Hematopoietic multipotent progenitor cell treated with erythropoietin and hydrocortisone succinate and interleukin-3 and kit ligand, for 8 days (in vitro differentiated cells): ENCODE results near the gene WDR87.

Experiments used
- DNase-seq: peaks from one replicate; pipeline ENCODE4 v3.0.0-alpha.2; 2015

The WDR87 gene

DNA sequence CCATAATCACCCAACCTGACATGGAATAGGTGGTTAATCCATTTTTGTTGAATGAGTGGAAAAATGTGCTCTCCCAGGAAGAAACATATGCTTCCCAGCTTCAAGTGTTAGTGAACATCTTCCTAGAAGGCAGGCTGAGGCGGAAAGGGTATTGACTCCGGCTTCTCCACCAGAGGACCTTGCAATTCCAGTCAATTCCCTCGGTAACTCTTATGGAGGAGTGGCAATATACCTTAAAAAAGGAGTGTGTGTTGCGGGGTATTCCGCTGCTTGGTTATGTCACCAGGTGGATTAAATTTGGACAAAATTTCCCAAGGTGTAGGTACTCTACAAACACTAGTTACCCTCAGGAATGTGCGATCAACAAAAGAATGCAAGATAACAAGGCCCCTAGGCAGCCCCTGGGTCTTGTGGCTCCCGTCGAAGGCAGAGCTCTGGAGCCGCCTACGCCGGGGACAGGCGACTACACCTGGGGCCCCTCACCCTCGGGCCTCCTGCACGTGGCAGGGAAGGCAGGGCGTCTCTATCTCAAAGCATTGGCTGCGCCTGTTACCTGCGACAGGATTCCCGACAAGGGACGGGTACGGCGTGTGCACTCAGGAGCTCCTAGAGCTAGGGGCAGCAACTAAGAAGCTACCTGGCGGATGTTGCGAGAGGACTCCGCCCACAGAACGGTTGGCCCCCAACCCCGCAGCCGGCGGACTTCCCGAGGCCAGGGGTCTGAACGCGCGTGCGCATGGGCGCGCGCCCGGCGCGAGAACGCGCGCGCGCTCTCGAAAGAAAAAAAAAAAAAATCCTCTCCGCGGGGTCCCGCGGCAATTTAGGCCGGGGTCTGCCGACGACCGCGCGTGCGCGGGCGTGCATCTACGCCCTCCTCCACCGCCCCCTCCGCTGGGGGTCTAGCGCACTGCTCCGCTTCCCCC, at the start of gene WDR87:
Gene WDR87 (minus strand): TSS at position 649 of the 923 bp plus-strand sequence. CDS start 8,355 bp downstream, outside the sequence.
- peak; percentile 36 for DNase-seq

- DNase-seq, result no peak
Measured at GRCh38 chr19:37955986-37956385, 49.6 kb upstream of the WDR87 start.

GRCh38 chr19:37954421-37954874, 48.1 kb upstream of the WDR87 start:
- DNase-seq, result no peak

GRCh38 chr19:37953918-37954303, 47.5 kb upstream of the WDR87 start:
- no peak for DNase-seq

- DNase-seq, result no peak
Measured at GRCh38 chr19:37953171-37953917, 47.0 kb upstream of the WDR87 start.

GRCh38 chr19:37951816-37952210, 45.4 kb upstream of the WDR87 start:
- no peak for DNase-seq

DNA sequence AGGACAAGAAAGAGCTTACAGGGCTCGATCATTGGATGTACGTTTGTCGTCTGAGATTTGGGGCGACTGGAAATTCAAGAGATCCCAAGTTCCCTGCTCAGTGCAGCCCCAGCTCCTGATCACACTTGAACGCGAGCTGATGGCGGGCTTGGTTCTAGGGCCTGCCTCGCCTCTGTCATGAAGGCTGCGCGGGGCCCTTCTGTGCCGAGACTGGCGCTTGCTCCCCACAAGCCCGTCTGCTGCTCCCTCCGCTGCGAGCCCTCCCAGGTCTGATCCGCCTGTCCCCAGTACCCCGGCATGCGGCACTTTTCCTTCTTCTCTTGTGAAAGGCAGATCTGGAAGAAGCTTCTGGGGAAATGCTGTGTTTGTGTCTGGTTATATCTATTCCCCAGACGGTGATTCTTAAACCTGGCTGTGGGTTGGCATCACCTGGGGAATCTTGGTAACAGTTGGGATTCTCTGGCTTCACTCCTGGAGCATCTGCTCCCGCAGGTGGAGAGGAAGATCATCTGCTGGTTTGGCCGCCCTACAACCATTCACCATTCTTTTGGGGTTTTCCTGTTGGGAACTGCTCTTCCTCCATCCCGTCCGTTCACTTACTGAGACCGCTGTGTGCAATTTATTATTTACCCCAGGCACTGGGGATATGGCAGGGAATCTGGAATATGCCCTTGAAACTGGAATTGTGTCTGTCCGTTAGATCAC, 44.2 kb upstream of the WDR87 start:
- DNase-seq, result no peak

- no peak for DNase-seq
Measured at GRCh38 chr19:37948362-37948761, 42.0 kb upstream of the WDR87 start.

DNA sequence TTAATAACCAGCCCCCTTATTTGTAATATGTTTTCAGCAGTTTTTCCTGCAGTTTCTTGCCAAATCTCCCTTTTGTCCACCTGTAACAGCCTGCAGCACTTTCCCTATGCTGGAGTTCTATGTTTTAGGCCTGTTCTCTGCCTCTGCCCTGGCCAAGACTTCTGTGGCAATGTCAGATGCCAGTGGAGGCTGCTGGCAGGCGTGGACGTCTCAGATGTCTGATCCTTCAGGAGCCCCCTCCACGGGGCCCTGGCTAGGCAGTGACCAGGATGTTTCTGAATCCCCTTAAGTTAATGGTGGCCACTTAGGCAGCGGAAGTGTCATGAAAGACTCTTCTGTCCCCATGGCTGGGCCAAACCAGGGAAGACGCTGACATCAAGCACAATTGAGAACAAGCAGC, 41.4 kb upstream of the WDR87 start:
- DNase-seq, result no peak

DNA sequence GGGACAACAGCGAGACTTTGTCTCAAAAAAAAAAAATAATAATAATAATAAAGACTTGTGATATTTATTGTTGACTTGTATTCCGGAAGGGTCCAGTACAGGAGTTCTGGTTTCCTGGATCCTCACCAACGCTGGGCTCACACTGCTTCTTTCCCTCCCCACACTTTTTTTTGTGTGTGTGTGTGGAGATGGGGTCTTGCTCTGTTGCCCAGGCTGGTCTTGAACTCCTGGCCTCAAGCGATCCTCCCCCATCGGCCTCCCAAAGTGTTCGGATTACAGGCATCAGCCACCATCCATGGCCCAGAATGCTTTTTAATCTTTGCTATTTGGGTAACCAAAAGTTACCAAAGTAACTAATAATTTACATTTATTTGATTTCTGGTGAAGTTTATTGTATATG, 39.7 kb upstream of the WDR87 start:
- no peak for DNase-seq

DNA sequence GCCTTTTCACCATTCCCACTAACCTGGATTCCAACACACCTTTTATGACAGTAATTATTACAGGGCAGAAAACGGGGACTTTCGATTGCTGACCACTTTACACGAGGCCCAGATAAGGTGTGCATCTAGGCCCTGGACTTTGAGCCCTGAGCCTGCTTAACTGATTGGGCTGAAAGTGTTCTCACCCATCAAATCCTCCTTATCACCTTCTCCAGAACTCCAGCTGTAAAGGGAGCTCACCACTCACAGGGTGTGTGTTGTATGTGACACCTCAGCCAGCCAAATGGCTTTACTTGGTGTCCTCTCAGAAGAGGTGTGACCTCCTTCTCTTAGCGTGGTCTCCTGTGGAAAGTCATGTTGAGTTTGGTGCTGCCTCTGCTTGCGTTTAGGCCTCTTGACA, 37.1 kb upstream of the WDR87 start:
- DNase-seq, result peak; percentile 73

GRCh38 chr19:37942516-37942902, 36.1 kb upstream of the WDR87 start:
- DNase-seq, result no peak

DNA sequence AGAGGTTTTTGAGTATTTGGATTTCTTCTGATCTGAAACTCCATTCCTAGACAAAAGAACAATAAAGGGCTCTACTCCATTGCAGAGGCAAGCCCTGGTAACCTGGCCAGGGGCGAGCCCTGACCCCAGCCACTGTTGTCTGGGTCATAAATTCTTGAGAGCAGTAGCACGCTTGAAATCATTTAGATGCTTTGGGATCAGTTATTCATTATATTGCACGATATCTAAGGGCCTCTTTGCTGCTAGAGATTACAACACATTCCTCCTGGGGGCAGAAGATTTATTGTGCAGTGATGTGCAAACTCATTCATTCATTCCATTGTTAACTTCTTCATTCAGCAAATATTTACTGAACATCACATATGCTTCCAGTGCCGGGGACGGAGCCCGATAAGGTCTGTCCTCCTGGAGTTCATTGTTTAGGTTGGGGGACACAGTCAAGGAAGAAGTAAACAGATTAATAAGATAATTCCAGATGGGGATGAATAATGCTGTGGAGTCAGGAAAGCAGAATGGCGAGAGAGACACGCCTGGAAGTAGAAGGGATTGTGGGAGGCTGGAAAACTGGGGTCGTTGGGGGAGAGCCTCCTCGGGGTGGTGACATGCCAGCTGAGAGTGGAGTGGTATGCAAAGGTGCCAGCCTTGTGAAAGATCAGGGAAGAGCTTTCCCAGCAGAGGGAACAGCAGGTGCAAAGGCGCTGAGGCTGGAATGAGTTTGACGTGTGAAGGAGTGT, 35.6 kb upstream of the WDR87 start:
- DNase-seq, result no peak

DNA sequence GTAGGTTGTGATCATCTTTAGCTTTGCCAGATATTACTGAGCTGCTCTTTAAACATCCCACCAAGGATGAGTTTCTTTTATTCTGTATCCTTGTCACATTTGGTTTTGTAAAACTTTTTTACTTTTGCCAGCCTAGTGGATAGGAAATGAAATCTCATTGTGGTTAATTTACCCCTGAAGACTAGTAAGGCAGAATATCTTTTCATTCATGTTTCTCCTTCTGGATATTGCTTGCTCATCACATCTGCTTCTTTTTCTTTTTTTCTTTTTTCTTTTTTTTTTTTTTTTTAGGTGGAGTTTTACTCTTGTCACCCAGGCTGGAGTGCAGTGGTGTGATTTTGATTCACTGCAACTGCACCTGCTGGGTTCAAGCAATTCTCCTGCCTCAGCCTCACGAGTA, 32.0 kb upstream of the WDR87 start:
- no peak for DNase-seq

- DNase-seq, result no peak
Measured at GRCh38 chr19:37936886-37937285, 30.5 kb upstream of the WDR87 start.

- DNase-seq, result no peak
Measured at GRCh38 chr19:37936166-37936565, 29.8 kb upstream of the WDR87 start.

DNA sequence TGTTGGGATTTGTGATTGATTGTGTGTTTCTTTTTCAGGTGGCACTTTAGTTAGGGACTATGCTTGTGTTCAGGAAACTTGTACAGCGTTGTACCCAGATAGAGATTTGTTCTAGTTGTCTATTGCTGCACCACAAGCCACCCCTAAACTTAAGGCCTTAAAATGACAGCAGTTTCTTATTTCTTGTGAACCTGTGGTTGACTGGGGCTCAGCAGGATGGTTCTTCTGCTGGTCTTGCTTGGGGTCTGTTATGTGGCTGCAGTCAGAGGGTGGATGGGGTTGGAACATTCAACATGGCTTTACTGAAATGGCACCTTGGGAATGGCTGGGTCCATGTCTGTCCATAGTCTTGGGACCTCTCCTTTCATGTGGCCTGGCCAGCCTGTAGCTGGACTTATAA, 28.9 kb upstream of the WDR87 start:
- no peak for DNase-seq

DNA sequence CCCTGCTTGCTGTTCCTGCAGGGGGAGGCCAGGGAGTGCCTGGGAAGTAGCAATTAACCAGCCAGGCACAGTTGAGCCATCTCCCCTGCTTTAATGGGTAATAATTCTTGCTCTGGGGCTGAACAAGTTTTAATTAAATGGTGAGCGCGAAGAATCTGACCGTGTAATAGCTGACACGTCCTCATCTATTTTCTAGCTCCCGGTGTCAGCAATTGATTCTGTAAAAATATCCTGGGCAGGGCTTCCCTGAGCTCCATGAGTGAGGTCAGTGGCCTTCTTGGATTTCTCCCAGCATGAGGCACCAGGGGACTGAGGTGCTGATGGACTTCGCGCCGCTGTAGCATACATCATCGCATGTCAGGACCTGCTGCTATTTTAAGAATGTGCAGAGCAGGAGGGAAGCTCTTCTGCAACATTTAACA, 27.6 kb upstream of the WDR87 start:
- DNase-seq, result no peak

GRCh38 chr19:37932985-37933936, 26.9 kb upstream of the WDR87 start:
- no peak for DNase-seq

DNA sequence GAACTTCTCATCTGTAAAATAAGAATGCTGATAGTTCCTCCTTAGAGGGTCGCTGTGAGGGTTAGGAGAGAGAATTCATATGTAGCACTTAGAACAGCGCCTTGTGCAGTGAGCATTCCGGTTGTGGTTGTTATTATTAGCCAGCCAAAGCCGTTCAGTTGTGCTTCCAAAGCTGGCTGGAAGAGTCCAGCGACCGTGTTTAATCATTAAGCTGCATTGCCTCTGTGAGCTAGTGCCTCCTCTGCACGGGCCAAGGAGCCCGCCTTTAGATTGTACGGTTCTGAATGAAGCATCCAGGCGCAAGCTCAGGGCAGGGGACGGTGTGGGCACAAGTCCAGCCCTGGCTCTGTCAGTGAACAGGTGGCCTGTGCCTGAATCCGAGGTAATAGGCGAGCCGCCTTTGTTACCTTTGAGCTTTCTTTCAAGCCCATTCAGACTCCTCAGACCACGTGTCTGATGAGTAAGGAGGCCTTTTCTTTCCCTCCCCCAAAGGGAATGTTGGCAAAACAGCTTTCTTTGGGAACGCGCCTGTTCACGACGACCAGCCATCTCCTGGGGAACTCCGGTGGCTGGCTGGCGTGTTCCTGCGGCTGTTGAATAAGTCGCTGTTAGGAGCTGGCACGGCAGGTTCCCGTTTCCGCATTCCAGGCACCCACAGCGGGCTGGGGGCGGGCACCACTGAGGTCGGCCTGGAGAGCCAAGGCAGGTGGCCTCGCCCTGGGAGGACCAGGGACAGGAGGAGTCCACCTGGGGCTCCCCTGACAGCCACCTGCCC, 25.7 kb upstream of the WDR87 start:
- peak; percentile 37 for DNase-seq

- DNase-seq, result no peak
Measured at GRCh38 chr19:37930416-37930815, 24.0 kb upstream of the WDR87 start.
